Measurements from ENCODE around the gene MSRB1.
"Not testable (repeated sequence)": the region's sequence is repeated elsewhere in the genome, so short reads cannot be mapped to it uniquely, and the experiment has no call there.

MSRB1 gene

DNA sequence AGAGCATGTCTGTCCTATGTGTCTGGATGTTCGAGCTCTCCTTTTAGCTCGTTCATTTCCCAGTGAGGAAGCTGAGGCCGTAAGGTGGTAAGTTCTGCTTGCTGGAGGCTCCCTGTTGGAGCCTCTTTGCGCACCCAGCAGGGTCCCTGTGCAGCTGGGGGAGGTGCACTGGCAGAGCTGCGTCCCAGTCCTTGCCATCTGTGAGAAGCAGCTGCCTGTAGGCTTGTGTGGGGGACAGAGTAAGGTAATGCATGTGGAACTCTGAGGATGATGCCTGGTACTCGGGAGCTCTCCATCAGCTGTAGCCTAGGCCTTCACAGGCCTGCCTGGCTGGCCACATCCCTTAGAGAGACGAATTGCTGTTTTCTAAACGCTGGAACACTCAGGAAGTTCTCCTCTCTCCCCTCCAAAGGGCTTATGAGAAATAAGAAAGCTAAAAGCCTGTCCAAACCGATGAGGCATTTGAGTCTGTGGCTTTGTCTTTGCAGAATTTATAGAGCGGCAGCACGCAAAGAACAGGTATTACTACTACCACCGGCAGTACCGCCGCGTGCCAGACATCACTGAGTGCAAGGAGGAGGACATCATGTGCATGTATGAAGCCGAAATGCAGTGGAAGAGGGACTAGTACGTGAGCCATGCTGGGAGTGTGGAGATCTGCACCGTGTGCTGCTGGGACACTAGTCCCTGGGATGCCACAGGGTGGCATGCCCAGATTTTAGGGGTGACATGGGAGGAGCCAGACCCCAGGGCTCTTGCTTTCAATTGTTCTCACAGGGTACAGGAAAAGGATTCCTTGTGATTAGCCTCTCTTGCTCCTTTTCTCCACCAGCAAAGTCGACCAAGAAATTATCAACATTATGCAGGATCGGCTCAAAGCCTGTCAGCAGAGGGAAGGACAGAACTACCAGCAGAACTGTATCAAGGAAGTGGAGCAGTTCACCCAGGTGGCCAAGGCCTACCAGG is 17.9 kb upstream of the MSRB1 start:
- DNase-seq (ENCODE audit: low spot score): no peak

DNA sequence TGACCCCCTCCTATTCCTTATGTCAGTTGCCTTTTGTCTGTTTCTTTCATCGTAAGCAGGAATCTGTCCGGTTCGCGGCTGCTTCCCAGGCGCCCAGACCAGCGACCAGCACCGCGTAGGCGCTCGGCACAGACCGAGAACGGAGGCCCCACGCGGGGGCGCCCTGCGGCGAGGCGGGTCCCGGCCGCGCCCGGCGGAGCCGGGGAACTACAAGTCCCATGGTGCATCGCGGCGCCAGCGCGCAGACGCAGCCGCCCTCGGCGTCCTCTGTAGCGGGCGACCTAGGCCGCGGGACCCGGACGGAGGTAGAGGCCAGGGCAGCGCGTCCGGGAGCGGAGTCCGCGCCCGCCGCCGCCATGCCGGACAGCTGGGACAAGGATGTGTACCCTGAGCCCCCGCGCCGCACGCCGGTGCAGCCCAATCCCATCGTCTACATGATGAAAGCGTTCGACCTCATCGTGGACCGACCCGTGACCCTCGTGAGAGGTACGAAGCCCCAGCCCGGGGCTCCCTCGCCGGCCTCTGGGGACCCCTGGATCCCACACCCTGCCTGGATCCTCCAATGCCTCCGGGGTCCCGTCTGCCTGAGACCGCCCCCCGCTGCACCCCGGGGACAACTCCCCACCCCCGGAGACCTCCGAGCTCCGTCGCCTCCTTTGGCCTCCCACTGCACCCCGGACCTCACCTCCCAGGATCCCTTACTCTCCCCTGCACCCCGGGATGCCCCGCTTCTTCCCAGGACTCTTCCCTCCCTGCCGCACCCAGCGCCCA is 16.5 kb upstream of the MSRB1 start, which contains the start of gene NDUFB10:
Gene NDUFB10 (plus strand): TSS at position 270 of the 771 bp plus-strand sequence. CDS start 87 bp downstream, at position 357.
- DNase-seq (ENCODE audit: low spot score): peak; percentile 91

DNA sequence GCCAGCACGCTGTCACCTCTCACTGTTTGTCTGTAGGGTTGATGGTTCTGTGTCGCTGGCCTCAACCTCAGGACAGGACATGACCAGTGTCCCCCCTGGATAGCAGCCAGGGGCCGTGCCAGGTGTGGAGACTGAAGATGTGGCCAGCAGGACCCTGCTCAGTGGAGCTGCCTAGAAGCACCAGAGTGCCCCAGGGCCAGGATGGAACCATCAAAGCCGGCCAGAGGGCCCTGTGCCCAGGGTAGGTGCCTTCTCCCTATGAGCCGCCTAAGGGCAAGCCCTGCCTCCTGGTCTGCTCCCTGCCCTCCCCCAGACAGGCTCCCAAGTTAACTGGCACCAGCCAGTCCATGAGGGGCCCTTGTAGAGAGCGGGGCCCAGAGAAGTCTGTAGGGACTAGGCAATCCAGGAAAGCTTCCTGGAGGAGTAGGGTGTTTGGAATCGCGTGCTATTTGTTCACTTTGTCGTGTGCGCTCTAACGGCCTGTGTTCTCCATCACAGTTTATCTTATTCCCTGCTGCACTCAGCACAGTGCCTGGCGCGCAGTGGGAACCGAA is 15.8 kb upstream of the MSRB1 start:
- no peak for DNase-seq (ENCODE audit: low spot score)

DNA sequence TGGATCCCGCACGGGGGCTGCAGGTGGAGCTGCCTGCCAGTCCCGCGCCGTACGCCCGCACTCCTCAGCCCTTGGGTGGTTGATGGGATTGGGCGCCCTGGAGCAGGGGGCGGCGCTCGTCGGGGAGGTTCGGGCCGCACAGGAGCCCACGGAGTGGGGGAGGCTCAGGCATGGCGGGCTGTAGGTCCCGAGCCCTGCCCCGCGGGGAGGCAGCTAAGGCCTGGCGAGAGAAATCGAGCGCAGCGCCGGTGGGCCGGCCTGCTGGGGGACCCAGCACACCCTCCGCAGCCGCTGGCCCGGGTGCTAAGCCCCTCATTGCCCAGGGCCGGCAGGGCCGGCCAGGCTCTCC is 15.1 kb upstream of the MSRB1 start:
- not testable (repeated sequence) for DNase-seq (ENCODE audit: low spot score)

DNA sequence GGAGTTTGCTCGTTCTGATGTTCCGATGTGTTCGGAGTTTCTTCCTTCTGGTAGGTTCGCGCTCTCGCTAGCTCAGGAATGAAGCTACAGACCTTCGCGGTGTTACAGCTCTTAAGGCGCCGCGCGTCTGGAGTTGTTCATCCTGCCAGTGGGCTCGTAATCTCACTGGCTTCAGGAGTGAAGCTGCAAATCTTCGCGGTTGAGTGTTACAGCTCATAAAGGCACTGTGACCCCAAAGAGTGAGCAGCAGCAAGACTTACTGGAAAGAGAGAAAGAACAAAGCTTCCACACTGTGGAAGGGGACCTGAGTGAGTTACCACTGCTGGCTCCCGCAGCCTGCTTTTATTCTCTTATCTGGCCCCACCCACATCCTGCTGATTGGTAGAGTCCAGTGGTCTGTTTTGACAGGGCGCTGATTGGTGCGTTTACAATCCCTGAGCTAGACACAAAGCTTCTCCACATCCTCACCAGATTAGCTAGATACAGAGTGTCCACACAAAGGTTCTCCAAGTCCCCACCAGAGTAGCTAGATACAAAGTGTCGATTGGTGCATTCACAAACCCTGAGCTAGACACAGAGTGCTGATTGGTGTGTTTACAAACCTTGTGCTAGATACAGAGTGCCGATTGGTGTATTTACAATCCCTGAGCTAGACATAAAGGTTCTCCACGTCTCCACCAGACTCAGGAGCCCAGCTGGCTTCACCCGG is 14.6 kb upstream of the MSRB1 start:
- DNase-seq (ENCODE audit: low spot score): not testable (repeated sequence)

DNA sequence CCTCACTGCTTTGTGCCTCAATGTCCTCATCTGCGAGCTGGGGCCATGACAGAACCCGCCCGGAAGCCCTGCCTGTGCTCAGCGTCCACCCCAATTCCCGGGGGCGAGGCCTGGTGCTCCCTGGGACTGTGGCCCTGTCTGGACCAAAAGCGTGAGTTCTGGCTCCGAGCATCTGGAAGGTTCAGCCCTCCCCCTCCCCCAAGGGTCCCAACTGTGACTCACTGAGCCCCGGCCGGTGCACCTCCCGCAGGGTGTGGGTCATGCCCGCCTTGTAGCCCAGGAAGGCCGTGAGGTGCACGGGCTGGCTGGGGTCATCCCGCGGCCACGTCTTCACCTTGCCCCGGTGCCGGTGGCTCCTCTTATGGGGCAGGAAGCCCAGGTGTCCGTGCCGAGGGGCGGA is 10.7 kb upstream of the MSRB1 start:
- no peak for DNase-seq (ENCODE audit: low spot score)

DNA sequence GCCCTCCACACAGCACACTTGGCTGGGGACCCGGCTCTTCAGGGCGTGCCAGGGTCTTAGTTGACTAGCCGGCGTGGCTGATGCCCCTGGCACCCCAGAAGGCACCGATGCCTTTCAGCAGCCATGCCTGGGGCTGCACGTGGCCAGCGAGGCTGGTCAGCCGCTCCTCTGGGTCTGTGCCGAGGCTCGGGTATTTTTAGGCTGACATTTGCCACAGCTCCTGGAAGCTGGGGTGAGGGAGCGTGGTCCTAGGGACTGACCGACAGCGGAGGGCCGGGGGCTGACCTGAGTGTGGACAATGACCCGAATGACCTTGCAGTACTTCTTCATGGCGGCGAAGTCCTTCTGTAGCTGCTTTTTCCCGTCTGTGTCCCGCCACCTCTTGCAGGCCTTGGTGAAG is 7.6 kb upstream of the MSRB1 start:
- DNase-seq (ENCODE audit: low spot score): no peak

DNA sequence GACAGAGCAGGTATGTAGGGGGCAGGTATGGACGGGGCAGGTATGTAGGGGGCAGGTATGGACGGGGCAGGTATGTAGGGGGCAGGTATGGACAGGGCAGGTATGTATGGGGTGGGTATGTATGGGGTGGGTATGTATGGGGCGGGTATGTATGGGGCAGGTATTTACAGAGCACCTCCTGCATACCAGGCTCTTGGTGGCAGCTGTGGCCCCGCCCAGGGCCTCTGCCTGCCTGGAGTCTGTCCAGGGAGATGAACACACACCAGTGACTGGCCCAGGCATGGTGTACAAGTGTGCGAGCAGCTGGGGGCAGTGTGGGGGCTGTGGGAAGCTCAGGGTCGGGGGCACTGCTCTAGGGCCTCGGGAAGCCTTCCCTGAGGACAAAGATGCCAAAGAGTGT is 7.0 kb upstream of the MSRB1 start:
- DNase-seq (ENCODE audit: low spot score): no peak

DNA sequence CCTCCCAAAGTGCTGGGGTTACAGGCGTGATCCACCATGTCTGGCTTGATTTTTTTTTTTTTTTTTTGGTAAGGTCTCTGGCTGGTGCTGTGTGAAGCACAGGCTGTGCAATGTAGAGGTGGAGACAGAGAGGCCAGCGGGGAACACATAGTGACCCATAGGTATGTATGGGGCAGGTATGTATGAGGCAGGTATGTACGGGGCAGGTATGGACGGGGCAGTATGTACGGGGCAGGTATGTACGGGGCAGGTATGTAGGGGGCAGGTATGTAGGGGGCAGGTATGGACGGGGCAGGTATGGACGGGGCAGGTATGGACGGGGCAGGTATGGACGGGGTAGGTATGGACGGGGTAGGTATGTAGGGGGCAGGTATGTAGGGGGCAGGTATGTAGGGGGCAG is 6.5 kb upstream of the MSRB1 start:
- DNase-seq (ENCODE audit: low spot score): no peak

DNA sequence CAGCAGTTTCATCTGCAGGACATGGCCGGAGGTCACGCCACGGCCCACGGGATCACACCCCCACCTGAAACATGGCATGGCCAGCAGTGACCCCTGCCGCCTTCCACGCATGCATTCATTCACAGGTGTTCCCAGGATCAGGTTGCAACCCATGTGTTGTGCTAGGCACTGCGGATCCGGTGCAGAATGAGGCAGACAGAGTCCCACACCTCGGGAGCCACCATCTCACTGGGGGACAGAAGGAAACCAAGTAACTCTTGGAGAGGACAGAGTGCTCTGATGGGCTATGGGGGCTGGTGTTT is 4.3 kb upstream of the MSRB1 start:
- no peak for DNase-seq (ENCODE audit: low spot score)

DNA sequence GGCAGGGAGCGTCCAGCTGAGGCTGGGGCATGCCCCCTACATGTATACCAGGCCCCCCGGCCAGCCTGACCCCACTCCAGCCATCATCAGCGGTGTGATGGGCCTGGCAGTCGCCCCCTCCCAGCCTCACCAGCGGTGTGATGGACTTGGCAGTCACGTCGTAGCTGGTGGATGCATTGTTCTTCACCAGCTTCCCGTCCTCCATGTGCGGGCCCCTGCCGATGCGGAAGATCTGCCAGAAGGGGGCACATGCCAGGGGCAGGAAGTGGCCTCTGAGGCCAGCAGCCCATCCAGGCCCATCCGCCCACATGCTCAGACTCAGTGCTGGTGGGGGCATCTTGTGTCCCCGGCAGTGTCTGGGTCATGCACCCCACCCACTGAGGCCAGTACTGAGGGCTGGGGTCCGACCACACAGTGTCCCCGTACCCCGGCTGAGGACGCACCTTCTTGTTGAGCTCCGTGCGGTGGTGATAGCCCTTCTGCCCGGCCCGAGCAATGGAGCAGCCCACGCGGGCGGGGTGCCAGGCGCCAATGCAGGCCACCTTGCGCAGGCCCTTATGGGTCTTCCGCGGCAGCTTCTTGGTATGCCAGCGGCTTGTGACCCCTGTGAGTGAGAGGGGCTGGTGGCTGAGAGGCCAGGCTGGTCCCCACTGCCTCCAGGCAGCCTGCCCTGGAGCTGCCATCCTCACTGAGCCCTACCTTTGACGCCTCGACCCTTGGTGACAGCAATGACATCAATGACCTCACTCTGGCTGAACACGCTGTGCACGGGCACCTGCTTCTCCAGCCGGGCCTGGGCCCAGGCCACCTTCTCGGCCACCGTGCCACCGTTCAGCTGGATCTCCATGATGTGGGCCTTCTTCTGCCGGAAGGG is 3.7 kb upstream of the MSRB1 start:
- DNase-seq (ENCODE audit: low spot score): no peak

DNA sequence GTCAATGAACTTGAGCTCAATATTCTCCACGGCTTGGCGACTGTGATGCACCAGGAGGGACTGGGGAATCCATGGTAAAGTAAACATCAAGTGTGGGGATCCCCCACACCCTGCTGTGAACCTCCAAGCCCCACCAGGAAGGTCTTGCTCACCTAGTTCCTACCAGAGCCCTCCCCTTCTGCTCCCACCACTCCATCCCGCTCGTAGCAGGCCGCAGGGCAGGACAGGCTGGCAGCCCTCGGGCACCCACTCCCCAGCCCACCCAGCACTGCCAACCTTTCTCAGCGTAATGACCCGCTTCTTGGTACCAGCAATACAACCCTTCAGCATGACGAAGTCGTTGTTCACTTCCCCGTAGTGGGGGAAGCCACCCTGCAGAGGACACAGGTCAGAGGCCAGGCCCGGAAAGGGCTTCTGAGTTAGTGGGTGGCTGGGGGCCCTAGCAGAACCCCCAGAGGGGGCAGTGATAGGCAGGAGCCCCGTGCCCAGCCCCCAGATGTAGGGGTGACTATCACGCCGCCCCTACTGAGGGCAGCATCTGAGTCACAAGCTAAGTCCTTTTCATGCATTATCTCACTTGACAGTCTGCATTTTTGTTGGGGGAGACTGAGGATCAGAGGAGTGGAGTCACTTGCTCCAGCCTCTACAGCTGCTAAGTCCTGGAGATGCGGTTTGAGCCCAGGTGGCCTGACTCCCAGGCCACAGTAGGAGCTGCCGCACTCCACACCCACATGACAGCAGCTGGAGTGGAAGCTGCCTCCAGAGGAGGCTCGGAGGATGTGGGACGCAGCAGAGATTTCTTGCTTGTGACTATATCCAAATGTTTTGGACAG is 2.8 kb upstream of the MSRB1 start:
- DNase-seq (ENCODE audit: low spot score): no peak

DNA sequence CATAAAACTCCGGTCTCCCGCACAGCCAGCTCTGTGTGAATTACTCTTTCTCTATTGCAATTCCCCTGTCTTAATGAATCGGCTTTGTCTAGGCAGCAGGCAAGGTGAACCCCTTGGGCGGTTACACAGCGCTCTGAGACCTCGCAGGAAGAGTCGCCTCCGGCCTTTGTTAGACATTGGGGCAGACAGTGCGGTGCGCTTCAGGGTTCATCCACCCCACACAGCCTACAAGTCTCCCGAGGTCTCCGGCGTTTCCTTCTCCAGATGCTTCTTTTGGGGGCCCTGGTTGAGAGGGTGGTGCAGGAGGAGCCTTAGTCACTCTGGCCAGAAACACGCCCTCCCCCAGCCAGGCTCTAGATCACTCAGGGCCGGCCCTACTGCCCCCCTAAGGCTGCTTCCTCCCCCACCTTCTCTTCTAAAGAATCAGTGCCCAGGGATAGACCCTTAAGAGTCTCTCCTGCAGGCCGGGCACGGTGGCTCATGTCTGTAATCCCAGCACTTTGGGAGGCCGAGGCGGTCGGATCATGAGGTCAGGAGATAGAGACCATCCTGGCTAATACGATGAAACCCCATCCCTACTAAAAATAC is 1.7 kb upstream of the MSRB1 start:
- no peak for DNase-seq (ENCODE audit: low spot score)

DNA sequence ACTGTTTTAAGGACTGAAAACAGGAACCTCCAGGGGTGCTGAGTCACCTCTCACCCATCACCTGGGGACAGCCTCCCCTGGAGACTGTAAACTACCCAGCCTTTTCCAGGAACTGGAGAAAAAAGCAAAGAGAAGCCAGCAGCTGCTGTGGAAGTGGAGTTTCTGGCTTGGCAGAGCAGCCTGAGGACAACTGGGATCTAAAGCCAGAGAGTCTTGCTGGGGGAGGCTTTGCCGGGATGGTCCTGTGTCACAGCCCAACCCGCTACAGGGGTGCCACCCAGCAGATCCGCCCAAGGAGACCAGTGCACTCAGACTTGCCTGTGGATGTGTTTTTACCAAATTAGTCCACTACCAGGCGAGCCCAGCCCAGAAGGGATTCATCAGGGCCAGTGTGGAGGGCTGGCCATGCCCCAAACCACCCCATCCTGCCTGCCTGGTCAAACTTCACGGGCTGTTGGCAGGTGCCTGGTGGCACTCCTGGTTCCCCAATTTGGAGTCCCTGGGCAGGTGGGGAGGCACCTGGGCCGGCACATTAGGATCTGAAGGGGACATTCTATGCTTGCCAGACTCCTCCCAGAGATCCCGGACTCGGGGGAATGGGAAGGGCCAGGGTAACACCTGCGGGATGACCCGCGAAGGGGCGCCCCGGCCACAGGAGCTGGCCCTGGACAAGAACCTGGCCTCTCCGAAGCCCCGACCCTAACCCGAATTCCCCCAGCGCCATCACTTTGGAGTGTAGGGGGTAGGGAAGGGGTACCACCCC is 771 bp downstream of the MSRB1 start:
- peak; percentile 37 for DNase-seq (ENCODE audit: low spot score)

DNA sequence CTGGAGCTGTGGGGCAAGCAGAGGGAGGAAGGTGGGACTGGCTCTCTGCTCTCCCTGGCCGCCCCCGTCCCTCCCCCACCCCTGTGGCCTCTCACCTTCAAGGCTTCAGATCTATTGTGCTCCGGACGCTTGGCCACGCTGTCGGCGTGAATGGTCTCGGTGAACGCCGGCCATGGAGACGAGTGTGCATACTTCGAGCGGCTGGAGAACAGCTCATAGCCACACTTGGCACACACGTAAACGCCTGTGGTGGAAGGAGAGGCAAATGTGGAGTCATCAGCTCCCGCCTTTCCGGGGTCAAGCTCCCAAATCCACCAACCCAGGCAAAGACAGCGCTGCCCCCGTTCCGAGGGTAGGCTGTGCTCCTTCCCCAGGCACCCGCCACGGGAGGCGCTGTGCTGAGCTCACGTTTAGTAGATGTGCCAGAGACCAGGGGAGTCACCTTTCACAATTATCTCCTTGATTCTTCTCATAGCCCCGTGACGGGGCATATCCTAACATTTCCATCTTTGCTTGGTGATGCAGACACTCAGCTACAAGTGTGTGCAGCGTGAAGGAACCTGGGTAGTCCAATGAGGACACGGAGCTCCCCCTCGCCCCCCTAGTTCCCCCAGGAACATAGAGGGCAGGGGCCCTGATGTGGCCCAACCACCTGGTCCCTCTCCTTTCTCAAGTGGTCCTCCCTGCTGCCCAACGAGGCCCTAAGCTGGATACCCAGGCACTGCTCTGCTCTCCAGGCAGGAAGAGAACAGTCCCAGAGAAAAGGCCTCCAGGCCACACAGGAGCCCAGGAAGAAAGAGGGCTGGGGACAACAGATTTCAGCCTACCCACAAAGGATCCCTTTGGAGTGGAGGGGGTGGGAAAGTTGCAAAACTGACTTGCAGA is 1.6 kb downstream of the MSRB1 start:
- DNase-seq (ENCODE audit: low spot score): no peak

DNA sequence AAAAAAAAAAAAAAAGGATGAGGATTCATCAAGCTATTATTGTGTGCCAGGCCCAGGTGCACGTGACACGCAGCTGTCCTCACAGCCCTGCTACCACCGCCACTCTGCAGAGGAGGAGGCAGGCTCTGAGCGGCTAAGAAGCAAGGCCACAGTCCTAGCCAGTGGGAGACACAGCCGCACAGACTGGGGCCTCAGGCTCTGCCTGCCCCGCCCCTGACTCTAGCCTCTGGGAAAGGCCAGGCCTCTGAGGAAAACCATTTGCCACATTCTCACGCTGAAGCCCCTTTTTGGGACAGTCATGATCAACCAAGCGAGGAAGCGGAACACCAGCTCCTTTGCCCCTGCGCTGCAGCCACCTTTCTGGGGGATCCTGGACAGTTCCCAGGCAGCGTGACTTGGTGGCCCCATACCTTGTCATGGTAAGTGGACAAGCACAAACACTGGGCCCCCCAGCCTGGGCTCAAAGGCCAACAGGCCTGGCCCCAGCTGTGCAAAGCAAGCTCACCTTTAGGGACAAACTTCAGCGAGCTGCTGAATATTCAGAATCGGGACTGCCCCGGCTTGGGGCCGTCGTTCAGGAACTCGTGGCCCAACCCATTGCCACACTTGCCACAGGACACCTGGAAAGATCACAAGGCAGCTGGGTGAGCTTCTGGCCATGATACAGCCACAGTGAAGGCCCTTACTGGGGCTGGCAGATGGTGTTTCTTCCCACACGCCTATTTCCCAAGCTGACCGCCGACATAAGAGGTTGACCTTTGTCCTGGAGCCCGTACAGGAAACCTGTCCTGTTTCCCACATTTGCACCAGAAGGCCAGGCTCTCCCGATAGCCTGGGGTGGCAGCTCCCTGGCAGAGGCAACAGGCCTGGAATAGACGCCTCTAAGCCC is 2.5 kb downstream of the MSRB1 start:
- DNase-seq (ENCODE audit: low spot score): no peak

DNA sequence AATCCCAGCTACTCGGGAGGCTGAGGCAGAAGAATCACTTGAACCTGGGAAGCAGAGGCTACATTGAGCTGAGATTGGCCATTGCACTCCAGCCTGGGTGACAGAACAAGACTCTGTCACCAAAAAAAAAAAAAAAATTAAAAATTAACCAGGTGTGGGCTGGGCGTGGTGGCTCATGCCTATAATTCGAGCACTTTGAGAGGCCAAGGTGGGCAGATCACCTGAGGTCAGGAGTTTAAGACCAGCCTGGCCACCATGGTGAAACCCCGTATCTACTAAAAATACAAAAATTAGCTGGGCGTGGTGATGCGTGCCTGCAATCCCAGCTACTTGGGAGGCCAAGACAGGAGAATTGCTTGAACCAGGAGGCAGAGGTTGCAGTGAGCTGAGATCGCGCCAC is 3.2 kb downstream of the MSRB1 start:
- DNase-seq (ENCODE audit: low spot score): not testable (repeated sequence)

Measured in hematopoietic multipotent progenitor cell treated with erythropoietin and hydrocortisone succinate and interleukin-3 and kit ligand, for 17 days (in vitro differentiated cells).